ENCODE results near the gene RERE.
A peak's percentile ranks its signal among the peaks of the same experiment; 100 is the strongest.

RERE gene

GRCh38 chr1:8565802-8566201 is 251.6 kb downstream of the RERE start:
- DNase-seq, result no peak

GRCh38 chr1:8563944-8564537 is 253.4 kb downstream of the RERE start:
- DNase-seq, result no peak

- no peak for DNase-seq
These were observed 254.3 kb downstream of the RERE start for GRCh38 chr1:8562881-8563865.

GRCh38 chr1:8562222-8562621 is 255.2 kb downstream of the RERE start:
- no peak for DNase-seq

- peak; percentile 34 for DNase-seq
These were observed 256.6 kb downstream of the RERE start for GRCh38 chr1:8560611-8561544.

- no peak for DNase-seq
These were observed 257.4 kb downstream of the RERE start for GRCh38 chr1:8560035-8560434.

- DNase-seq, result no peak
These were observed 261.9 kb downstream of the RERE start for GRCh38 chr1:8555582-8555981.

GRCh38 chr1:8554956-8555534 is 262.4 kb downstream of the RERE start:
- DNase-seq, result no peak

GRCh38 chr1:8552820-8553397 is 264.5 kb downstream of the RERE start:
- DNase-seq, result no peak

- no peak for DNase-seq
These were observed 265.6 kb downstream of the RERE start for GRCh38 chr1:8551613-8552489.

GRCh38 chr1:8551057-8551456 is 266.4 kb downstream of the RERE start:
- no peak for DNase-seq

GRCh38 chr1:8547791-8548190 is 269.6 kb downstream of the RERE start:
- DNase-seq, result no peak

- no peak for DNase-seq
These were observed 272.4 kb downstream of the RERE start for GRCh38 chr1:8545078-8545477.

- no peak for DNase-seq
These were observed 272.8 kb downstream of the RERE start for GRCh38 chr1:8544644-8545043.

GRCh38 chr1:8543965-8544364 is 273.5 kb downstream of the RERE start:
- DNase-seq, result no peak

- DNase-seq, result no peak
These were observed 275.4 kb downstream of the RERE start for GRCh38 chr1:8541961-8542521.

- DNase-seq, result no peak
These were observed 276.5 kb downstream of the RERE start for GRCh38 chr1:8540971-8541370.

GRCh38 chr1:8540261-8540941 is 277.0 kb downstream of the RERE start:
- no peak for DNase-seq

- DNase-seq, result no peak
These were observed 277.8 kb downstream of the RERE start for GRCh38 chr1:8539683-8540082.

GRCh38 chr1:8538502-8538901 is 278.9 kb downstream of the RERE start:
- no peak for DNase-seq
